HG03378 (cell line): ENCODE results near the gene CECR2.

Source experiments
- ATAC-seq: cut with Tn5 transposase; IDR thresholded peaks from one replicate; pipeline ENCODE4 v1.9.1; 2021; ENCODE audit warnings: mild to moderate bottlenecking, moderate library complexity; ENCODE audit not compliant: unreplicated experiment

The CECR2 gene

DNA sequence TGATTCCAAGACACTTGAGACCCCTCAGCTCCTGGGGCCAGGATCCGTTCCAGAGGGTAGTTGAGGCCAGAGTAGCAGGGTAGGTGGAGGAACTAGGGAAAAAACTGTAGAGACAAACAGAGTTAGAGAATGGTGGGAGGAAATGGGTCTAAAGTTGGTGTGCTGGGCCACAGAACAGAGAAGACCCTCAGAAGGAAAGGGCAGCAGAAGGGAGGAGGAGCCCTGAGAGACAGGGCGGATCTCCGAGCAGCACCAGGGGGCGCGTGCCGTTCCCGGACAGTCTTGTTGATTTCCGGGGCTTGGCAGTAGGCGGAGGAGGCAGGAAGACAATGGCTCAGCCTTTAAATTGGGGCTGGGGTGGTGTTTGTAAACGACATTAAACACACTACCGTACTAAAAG is 2.4 kb upstream of the CECR2 start:
- no peak for ATAC-seq

DNA sequence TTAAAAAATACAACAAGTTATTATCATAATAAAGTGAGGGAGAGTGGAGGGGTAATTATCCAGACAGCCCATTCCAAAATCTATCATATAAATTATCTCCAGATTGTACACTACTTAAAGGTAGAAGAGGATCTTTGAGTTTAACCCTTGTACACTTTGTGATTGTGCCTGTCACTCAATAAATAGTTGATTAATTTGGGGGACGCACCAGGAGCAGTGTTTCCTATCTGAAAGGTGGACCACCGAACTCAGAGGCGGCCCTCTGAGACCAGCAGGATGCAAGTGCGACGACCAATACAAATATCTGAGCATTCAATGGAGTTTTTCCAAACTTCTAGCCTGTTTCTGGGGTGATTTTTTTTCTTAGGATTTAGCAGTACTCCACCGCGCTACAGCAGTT is 1.1 kb upstream of the CECR2 start:
- no peak for ATAC-seq

DNA sequence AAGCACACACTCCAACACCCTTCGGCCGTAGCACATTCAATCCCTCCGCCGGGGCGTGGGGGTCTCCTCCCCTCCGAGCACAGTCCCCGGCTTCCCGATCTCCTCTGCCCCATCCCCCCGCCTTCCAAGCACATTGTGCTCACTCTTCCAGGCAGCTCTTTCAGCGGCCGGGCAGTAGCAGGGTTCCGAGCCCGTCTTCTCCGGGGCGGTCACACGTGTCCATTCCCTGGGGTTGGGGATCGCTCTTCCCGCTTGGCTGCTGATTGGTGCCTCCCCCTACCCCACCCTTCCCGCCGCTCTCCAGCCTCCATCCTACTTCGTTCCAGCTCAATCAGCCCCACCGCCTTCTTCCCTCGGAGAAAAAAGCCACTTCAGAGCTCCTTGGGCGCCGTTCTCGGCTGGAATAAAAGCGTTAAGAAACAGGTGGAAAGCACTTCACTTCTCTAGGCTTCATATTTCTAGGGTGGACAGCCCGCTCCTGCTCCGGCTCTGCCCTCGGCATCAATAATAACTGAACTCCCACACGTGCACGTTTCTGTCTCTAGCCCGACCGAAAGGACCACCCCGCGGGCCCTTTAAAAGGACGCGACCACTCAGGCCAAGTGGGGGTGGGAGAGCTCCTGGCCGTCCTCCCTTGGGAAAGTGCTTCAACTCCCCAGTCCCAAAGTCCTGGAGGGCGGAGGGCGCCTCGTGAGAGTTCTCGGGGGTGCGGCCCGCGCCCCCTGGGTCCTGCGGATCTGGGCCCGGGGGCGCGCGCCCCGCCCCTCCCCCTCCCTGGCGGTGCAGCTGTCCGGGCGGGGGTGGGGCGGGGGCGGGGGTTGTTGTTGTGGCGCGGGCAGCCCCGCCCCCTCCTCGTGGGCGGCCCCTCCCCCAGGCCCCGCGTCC is 464 bp upstream of the CECR2 start:
- no peak for ATAC-seq

DNA sequence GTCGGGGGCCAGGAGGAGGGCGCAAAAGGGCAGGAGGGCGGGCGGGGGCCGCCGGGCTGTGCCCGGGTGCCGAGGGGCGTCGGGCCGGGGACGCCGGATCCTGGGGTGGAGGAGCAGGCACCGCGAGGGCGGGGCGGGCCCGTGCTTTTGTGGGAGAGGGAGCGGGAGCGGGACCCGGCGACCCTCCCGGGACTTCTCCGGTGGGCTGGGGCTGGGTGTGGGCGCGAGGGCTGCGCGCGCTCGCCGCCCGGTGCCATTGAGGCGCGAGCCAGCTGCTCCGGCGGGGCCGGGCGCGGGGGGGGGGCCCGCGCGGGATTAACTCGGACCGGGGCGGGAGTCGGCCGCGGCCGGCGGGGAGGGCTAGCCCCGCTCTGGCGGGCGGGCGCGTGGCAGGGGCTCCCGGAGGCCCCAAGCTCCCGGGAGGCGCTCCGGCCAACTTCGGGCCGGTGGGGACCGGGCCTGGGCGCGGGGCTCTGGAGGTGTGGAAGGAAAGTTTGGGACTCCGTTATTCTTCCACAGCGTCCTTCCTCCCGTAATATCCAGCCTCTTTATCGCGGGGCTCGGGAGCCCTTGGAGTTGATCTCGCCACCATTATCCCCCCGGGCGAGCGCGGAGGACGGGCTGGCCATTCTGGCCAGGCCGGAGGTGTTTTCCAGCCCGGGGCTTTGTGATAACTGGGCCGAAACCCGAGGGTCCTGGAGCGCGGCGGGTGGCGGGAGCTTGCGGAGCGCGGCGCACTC is 936 bp downstream of the CECR2 start:
- ATAC-seq = no peak

DNA sequence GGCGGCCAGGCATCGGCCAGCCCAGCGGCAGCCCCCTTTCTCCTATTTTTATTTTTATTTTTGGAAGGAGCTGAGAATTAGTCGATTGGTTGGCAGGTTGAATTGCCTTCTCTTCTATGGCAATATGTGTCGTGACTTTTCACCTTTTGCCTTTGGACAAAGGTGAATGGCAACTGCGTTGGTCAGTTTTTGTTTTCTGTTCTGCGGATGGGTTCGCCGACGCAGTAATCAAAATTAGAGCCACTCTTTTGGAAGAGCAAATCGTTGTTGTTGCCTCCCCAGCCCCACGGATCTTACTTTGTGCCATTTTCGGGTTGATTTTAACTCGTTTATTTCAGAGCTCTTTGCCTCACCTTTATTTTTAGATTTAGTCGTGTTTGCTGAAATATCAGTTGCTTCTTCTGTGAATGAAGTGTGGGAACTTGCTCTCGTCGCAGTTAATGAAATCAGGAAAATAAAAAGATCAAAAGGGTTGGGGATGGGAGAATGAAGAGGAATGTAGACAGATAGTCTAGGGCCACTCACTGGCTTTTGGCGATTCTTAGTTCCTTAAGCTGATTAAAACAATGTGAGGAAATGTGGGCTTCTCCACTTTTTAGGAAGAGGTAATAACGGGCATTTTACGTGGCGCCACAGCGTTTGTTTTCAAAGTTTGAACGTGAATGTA is 1.6 kb downstream of the CECR2 start:
- no peak for ATAC-seq

DNA sequence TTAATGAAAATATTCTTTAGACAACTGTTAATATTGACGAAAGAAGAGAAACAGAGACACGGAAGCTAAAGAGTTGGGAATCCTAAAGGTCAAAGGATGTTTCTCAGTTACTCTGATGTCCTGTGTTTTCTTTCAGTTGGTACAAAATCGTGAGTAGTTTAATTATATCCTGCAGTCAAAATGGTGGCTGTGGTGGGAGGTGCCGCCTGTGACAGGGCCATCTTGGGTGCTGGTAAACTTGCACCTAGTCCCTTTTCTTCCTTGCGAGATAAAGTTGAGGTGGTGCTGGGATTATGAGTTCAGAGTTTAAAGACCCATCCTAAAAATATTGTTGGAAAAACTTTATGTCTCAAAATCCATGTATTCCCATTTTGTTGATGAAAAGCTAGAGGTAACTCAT is 2.2 kb downstream of the CECR2 start:
- no peak for ATAC-seq

DNA sequence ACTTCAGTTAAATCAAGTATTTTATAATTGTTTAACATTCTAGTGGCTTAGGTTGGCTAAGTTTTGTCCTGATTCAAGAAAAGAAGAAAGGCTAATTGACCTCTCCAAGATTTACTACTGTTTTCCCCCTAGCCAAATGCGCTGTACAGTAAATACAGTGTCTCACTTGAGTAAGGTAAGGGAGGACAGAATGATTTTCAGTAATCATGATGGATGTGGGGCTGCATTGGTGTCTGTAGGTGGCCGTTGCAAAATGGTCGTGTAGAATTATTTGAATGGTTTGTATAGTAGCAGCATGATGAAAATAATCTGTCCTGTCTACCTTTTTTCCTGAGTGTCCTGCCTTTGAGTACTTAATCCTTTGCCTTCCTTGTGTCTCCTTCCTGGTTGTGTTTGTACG is 4.6 kb downstream of the CECR2 start:
- ATAC-seq = no peak

DNA sequence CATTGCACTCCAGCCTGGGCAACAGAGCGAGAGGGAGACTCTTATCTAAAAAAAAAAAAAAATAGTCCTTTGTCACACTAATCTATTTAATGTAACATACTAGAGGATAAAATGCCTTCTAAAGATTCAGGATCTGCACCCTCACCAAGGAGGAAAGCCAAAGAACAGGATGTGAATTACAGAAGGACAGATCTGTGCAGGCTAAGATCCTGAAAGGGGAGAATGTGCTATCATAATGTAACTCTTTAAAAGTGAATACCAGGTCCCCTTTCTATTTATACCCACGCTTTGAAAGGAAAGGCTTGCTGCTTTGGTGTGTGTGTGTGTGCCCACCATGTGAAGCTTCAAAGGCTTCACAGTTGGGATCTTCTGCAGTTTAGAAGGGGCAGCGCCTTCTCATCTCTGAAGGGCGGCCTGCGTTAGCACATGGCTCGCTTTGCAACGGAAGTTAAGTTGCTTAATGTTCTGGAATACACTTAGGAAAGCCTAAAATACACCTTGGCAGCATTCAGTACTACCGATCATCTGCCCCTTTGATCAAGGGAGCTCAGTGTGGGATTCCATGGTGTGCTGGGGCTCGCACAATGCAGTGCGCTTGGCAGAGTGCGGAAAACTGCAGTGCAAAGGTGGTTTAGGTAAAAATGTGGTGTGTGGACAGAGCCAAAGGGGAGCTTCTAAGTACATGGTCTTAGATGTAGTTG is 6.8 kb downstream of the CECR2 start:
- ATAC-seq = no peak

DNA sequence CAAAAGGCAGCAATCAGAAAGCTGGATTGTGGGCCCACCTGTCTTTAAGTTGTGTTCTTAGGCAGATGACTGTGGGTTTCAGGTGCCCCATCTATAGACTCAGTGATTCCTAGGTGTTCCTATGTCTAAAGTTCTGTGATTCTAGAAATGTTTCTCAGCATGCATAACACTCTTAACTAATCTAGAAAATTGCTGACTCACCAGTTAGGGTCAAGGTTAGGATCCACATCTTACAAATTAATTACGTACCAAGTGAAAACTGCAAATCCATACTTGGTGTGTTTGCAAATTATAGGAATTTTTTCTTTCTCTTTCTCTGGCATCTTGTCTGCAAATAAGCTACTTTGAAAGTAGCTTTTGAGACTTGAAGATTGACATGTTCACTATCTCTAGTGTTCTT is 7.7 kb downstream of the CECR2 start:
- no peak for ATAC-seq

DNA sequence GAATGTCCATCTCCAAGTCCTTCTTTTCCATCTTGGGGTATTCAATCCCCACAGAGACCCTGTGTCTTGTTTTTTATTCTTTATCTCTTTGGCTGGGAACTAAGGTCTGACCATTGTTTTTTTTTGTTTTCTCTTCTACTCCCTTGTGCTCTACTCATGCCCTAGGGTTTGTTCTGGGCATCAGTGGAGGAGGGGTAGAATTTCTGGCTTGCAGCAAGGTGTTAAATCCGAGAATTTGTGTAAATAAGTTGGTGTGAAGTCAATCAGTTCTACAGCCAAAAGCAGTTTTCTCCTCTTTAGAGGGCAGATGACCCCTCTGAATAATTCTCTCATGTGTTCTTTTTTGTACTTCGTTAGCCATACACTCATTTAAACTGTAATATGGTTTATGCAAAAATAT is 10.7 kb downstream of the CECR2 start:
- ATAC-seq = no peak

DNA sequence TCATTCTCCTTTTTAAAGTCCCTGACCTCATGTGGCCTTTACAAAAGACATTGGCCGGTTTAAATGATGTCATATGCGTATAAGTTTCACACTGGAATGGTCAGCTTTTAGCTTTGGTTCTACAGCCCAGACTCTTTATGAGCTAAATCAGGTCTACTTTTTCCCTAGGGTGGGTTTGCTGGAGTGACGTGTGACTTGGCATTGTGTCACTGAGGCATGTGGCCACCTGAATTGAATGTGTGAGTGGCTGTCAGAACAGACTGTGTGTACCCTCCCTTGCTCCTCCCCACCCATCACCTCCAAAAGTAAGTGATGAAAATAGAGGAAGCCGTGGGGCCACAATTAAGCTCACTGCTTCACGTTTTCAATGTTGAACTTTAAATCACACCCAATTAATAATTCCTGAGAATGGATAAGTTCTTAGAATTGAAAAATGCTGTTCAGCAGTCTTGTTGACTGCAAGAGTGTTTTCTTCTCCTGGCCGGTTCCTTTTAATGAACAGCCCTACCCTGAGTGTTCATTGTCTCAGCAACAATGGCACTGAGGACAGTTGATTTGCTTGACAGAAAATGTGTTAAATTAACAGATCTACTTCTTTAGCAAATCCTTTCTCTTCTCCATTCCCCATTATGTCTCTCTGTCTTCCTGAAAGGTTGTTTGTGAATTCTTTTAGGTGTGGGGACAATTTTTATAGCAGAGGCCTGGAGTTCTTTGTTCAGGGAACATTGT is 11.3 kb downstream of the CECR2 start:
- ATAC-seq = no peak

DNA sequence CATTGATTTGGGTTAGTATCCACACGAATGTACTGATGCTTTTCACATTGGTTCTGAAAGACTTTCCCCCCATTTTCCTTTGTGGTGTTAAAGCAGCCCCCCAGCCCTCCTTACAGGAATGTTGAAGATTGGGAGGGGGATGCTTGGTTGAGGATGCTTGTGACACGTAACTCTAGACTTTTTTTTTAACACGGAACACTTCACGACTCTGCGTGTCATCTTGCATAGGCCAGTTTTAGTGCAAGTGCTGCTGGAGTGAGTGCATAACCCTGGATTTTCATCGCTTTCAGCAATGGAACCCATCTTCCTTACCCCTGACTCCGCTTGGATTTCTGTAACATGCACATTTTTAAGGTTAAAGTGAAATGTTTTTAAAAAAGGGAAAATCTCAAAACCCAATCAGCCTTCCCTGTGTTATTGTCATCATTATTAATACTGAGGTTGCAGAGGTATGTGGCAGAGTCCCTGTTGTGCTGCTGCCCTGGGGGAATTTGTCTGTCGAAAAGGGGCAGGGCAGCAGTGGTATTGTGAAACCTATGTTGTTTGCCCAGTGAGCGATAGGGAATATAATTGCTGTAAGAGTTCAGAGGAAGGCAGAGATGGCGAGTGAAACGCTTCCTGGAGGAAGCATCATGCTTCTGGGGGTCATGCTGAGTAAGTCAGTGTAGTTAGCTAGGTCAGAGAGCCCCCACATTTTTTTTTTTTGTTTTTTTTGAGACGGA is 12.1 kb downstream of the CECR2 start:
- no peak for ATAC-seq

DNA sequence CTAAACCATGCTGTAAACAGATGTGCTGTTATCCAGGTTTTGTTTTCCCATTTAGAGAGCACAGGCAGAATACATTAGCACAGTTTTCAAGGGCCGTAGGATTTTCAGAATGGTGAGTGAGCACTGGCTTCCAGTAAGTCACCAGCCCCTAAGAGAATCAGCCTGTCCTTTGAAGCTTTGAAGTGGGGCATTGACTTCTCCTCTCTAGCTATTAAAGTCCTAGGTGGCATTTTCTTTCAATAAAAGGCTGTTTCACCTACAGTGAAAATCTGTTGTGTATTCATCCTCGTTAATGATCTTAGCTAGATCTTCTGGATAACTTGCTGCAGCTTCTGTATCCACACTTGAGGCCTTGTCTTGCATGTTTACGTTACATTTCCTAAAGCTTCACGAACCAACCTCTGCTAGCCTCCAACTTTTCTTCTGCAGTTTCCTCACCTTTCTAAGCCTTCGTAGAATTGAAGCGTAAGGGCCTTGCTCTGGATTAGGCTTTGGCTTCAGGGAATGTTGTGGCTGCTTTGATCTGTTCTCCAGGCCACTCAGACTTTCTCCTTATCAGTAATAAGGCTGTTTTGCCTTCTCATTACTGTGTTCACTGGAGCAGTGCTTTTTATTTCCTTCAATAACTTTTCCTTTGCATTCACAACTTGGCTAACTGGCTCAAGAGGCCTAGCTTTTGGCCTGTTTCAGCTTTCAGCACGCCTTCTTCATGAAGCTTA is 15.5 kb downstream of the CECR2 start:
- no peak for ATAC-seq

DNA sequence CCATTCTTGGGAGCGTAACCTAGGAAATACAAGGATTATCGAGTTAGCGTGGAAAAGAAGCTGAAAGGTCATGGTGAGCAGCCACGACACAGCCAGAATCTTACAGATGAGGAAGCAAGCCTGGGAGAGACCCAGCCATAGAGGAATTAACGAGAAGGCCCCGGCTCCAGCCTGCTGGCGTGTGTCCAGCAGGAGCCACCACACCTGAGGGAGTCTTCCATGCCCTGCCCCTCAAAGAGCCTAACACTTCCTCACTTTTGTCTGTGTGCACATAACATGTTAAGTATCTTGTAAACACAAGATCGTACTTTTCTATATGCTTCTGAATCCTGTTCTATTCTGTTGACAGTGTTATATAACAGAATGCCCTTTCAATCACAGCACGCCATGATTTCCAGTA is 18.1 kb downstream of the CECR2 start:
- no peak for ATAC-seq

DNA sequence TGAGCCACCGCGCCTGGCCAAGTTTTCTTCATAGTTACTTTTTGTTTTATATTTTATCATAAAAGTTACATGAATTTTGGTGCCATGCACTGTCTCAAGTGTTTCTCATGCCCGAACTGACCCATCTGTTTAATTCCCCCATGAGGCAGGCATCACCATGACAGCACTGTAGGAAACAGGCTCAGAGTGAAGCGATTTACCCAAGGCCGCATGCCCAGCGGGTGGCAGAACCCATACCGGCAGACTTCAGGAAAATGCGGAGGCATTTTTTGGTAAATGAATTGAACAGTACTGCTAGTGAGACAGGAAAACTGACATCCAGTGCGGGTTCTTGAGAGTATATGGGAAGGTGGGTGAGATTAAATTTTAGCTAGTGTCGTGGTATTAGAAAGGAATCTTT is 19.0 kb downstream of the CECR2 start:
- ATAC-seq = no peak

DNA sequence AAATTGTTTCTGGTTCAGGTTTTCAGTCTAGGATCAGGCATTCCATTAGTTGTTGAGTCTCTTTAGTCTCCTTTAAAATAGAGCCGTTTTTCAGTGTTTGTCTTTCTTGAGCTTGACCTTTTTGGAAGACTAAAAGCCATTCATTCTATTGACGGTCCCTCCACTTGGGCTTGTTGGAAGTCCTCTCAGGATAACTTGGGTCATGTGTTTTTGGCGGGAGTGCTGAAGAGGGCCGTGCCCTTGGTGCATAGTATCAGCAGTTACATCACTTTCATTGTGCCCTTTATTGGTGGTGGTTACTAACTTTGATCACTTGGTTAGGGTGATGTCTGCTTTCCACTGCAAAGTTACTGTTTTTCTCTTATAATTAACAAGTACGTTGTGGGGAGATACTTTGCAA is 20.8 kb downstream of the CECR2 start:
- ATAC-seq = no peak

DNA sequence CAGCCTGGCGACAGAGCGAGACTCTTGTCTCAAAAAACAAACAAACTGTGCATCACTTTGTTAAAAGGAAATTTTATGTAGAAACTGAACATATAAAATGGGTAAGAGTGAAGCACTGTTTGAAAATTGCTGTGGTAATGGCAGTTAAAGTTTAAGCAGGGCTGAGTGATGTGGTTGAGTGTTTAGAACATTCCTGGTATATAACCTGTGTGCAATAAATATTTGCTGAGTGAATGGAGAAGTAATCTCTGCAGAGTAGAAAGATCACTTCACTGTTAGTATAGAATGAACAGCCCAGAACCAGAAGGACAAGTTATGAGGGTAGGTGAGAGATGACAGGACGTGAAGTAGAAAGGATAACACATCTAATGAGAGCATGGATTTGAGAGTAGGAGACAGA is 27.3 kb downstream of the CECR2 start:
- ATAC-seq = no peak

DNA sequence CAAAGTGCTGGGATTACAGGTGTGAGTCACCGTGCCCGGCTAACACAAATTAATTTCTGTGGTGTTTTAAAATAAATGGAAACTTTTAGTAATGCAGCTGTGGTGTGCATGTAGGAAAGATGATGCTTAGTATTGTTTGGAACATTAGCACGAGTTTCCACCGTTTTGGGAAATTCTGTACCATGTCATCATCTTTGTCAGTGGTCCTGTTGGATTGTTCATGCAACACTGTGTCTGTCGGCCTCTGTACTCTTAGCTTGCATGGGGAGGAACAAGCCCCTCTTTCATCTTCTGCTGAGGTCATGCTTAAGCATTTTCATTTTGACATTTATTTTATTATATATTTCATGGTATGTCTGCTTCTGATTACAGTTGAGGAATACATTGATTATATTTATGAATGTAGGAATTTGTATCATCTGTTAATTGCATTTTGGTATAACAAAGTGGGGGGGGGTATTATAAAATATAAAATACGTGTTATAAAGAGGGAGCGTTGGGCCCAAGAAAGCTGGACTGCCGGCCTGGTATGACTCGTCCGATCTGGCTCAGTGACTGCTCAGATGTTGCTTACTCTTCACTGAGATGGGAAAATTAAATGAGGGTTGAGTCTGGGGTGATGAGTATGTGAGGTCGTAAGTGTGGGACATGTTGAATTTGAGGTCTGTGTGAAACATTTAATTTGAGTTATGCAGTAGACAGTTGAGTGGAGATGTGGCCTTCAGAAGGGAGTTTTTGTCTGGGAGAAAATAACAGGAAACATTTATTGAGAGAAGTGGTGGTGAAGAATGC is 28.7 kb downstream of the CECR2 start:
- ATAC-seq = no peak

DNA sequence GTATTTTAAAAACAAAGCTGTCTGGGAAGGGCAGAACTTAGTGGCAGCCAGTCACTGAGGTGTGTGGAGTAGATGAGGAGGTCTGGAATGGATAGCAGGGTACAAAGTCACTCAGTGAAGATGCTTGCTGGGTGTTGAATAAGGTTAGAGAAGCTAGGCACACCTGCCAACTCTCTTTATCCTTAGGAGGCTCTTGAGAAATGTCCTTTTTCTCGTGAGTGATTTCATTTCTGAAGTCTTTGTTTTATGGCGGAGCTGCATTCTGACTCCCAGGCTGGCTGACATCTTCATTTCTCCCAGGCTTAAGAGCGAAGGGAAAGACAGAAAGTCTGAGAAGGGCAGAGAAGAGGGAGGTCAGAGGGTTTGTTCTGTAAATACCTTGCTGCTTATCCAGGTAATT is 31.0 kb downstream of the CECR2 start:
- no peak for ATAC-seq
